Measurements from ENCODE around the gene ST3GAL4.
"Not testable (repeated sequence)": the region's sequence is repeated elsewhere in the genome, so short reads cannot be mapped to it uniquely, and the experiment has no call there.

Gene ST3GAL4

GRCh38 chr11:126366064-126366822, 10.8 kb downstream of the ST3GAL4 start:
- DNase-seq: no peak

- not testable (repeated sequence) for DNase-seq
Observed at GRCh38 chr11:126366823-126367654, 11.6 kb downstream of the ST3GAL4 start.

- DNase-seq: not testable (repeated sequence)
Observed at GRCh38 chr11:126367806-126368205, 12.3 kb downstream of the ST3GAL4 start.

DNA sequence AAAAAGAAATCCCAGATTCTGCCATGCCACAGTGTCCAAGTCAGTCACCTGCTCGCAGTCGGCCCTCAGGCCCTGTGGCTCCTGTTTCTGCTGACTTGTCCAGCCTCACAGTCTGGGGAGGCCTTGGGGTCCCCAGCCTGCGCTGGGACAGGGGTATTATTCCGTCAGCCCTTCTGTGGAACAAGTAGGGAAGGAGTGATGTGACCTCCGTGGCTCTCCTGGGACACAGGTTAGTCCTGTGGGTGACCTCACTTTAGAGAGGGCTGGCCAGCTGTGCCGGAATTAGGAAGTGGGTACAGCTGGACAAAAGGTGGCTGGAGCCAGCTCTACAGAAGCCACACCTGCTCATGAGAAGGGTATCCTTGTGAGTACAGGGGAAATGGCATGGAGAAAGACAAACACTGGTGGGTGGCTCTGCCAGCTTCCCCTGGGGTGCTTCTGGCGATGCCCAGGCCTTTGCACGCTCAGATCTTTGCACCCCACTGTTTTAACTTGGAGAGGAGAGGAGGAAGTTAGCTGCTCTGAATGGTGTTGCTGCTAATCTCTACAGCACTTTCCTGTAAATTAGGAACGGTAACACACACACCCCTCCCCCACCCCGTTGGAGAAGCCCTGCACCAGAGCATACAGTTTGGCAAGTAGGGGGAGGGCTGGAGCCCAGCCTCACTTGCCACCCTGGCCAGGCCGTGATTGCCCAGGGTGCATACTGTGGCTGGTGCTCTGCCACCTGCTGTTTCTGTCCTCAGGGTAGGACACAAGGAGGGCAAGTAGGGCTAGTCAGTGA, 13.0 kb downstream of the ST3GAL4 start:
- not testable (repeated sequence) for DNase-seq

DNA sequence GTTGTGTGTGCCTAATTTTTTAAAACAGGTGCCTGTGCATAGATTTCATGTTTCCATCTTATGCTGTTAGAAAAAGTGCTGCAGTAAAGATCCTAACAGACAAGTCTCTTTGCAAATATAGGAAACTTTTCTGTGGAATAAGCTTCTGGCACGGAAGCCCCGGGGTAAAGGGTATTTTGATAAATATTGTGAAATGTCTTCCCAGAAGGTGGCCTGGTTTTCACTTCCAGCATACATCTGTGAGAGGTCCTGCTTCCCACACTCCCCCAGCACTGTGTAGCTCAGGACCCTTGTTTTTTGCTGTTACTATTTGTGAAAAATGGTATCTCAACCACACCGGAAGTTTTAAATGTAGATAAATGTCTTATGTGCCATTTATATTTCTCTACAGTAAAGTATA, 14.5 kb downstream of the ST3GAL4 start:
- no peak for DNase-seq

DNA sequence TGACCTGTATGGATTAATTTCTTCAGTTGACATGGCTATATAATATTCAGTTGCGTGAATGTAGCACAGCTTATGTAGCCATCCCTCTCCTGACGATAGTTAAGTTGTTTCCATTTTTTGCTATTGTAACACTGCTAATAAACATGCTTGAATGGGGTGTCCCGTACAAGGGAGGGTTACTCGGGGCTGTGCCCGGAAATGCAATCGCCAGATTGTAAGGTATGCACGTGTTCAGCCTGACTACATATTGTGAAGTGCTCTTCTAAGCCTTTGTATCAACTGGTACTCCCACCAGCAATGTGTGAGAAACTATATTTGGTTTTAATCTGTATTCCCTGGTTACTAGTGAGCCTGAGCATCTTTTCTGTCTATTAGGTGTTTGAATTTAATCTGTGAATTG, 16.1 kb downstream of the ST3GAL4 start:
- no peak for DNase-seq

- DNase-seq: not testable (repeated sequence)
Observed at GRCh38 chr11:126373389-126374066, 18.0 kb downstream of the ST3GAL4 start.

- not testable (repeated sequence) for DNase-seq
Observed at GRCh38 chr11:126374562-126375300, 19.2 kb downstream of the ST3GAL4 start.

DNA sequence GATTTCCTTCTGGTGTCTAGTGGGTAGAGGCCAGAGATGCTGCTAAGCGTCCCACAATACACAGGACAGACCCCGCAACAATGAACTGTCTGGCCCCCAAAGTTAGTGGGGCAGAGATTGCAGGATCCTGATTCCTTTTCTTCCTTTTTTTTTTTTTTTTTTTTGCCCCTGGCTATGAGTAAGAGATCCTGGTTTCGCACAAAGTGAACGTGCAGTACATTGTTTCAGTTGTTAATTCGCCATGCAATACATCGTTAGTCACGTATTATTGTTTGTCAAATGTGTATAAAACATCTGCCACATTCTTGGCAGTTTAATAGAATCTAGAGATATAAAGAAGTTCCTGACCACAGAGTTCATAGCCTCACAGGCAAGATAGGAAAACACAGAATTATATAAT, 20.2 kb downstream of the ST3GAL4 start:
- DNase-seq: no peak

DNA sequence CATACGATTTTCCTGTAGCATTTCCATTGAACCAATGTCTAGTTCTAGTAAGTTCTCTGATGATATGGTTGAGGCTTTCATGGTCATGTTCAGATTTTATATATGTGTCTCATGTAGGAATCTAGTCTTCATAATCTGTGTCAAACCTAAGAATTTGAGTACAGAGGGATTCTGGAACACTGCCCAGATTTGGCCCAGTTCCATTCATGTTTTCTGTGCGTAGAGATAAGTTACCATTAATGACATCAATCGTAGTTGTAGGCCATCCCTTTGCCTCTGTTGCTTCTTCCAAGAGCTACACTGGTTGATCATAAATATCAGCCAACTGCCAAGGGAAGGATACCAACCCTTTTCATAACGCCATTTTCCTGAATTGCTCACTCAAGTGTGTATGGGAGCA, 23.3 kb downstream of the ST3GAL4 start:
- no peak for DNase-seq

DNA sequence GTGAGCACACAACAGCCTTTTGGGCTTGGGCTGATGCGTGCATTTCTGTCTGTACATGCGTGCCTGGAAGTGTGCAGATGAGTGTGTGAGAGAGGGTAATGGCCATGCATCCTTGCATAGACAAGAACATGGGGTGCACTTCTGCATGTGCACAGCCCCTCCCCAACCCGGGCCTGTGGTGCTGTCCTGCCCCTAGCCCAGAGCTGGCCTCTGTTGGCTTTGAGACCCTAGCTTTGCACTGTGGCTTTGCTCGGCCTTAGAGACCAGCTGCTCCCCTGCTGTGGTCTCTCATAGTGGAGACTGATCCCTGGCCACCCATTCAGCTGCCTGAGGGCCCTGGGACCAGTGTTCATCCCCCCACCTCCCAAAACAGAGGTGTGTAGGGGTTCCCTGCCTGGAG, 25.4 kb downstream of the ST3GAL4 start:
- no peak for DNase-seq

DNA sequence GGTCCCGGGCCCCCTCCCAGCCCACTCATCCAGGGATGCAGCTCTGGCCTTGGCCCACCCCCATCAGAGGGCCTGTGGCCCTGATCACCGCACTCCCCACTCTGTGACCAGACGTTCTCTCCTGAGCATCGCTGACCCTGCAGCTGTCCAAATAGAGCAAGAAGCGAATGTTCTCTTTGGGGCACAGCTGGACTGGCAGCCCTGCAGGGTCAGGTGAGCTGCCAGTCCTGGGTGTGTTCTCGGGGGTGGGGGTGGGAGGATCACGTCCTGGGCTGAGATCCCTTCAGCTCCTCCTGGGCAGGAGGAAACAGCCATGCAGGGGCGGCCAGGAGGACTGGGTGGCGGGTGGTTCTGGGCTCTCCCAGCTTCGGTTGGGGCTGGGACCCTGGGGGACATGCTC, 26.5 kb downstream of the ST3GAL4 start:
- DNase-seq: not testable (repeated sequence)

DNA sequence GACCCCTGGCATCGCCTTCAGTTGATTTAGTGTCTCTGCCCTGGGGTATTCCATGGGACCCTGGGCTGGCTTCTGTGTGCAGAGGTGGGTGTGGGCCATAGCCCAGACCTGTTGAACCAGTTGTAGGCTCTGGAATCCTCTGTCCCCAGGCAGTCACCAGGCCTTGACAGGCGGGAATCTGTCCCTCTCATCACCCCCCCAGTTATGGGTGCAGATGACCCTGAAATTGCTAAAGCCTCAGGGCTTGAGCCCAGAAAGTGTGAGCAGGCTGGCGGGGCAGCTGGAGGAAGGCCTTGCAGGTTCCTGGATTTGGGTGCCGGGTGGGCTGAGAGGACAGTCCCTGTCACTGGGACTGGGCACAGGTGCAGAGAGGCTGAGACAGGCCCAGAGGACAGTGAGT, 27.2 kb downstream of the ST3GAL4 start:
- not testable (repeated sequence) for DNase-seq

GRCh38 chr11:126383339-126384335, 28.2 kb downstream of the ST3GAL4 start:
- DNase-seq: no peak

- DNase-seq: no peak
Observed at GRCh38 chr11:126384449-126385070, 29.1 kb downstream of the ST3GAL4 start.

DNA sequence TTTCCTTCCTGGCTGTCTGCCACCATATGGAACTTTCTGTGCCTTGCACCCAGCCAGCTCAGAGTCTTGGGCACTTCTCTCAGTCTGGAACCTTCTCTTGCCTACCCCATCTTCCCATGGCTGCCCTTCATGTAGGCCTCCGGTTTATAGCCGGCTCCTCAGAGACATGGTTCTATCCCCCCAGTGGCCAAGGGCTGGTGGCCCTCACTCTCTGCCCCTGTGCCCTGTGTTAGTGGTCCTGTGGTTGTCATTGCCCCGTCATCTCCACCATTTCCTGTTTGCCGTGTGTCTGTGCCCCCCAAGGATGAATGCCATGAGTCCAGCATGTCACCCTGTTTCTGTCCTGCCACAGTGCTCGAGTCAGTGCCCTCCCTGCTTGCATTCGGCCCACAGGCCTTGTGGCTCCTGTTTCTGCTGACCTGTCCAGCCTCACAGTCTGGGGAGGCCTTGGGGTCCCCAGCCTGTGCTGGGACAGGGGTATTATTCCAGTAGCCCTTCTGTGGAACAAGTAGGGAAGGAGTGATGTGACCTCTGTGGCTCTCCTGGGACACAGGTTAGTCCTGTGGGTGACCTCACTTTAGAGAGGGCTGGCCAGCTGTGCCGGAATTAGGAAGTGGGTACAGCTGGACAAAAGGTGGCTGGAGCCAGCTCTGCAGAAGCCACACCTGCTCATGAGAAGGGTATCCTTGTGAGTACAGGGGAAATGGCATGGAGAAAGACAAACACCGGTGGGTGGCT, 30.7 kb downstream of the ST3GAL4 start:
- DNase-seq: no peak

GRCh38 chr11:126386729-126387071, 31.2 kb downstream of the ST3GAL4 start:
- not testable (repeated sequence) for DNase-seq

DNA sequence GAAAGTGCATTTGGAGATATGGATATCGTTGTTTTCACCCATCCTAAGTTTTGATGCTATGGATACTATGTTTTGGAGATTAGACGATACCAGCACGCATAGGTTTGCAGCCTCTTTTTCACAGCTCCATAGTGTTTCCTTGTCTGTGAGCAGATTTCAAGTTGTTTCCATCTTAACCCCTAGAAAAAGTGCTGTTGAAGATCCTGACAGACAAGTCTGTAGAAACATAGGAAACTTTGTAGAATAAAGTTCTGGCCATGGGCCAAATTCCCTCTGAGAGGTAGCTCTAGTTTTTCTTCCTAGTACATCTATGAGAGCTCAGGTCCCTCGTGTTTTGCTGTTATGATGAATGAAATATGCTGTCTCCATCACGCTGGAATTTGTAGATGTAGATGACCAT, 32.4 kb downstream of the ST3GAL4 start:
- DNase-seq: no peak

DNA sequence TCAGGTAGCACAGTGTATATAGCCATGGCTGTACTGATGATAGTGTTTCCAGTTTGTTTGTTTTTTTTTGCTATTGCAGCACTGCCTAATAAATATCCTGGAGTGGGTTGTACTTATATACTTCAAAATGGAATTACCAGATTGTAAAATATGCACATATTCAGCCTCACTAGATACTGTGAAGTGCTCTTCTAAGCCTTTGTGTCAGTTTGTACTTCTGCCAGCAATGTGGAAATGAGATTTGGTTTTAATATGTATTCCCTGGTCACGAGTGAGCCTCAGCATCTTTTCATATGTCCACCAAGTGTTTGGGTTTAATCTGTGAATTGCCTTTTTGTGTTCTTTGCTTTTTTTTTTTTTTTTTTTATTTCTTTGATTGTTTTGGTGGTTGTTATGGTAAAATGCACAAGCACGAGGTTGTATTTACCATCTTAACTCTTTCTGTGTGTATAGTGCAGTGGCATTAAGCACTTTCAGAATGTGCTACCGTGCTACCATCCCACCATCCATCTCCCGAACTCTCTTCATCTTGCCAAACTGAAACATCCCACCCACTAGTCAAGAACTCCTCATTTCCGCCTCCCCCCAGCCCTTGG, 34.9 kb downstream of the ST3GAL4 start:
- DNase-seq: no peak
